Osteocyte (in vitro differentiated cells): ENCODE data around the gene HCN2. TPM values are rescaled to one million over a fixed set of nuclear protein-coding genes. Genes with fewer than 3 reads are reported as not detected.
"Not testable (repeated sequence)": the region's sequence is repeated elsewhere in the genome, so short reads cannot be mapped to it uniquely, and the experiment has no call there.

ENCODE experiments used
- DNase-seq: peaks from one replicate; pipeline ENCODE4 v3.0.0; 2021; ENCODE audit warnings: mixed read lengths; ENCODE audit not compliant: unreplicated experiment; ENCODE audit errors: extremely low spot score
- H3K27ac Mint-ChIP-seq: one replicate; pipeline ENCODE4 v1.8.0; 2021; ENCODE audit warnings: mild to moderate bottlenecking, mixed read lengths; ENCODE audit not compliant: unreplicated experiment
- H3K27me3 Mint-ChIP-seq: one replicate; pipeline ENCODE4 v1.8.0; 2021; ENCODE audit warnings: mixed read lengths; ENCODE audit not compliant: unreplicated experiment
- H3K36me3 Mint-ChIP-seq: one replicate; pipeline ENCODE4 v1.8.0; 2021; ENCODE audit warnings: mixed read lengths; ENCODE audit not compliant: unreplicated experiment
- H3K4me1 Mint-ChIP-seq: one replicate; pipeline ENCODE4 v1.8.0; 2021; ENCODE audit warnings: mixed read lengths; ENCODE audit not compliant: unreplicated experiment
- H3K4me3 Mint-ChIP-seq: one replicate; pipeline ENCODE4 v1.8.0; 2021; ENCODE audit warnings: mild to moderate bottlenecking, moderate library complexity, mixed read lengths; ENCODE audit not compliant: unreplicated experiment
- H3K9me3 Mint-ChIP-seq: one replicate; pipeline ENCODE4 v1.8.0; 2021; ENCODE audit warnings: mixed read lengths; ENCODE audit not compliant: unreplicated experiment
- total RNA-seq: library from RNA; stranded (reverse); gene quantifications from 2 replicates; pipeline ENCODE4 v1.2.1, GENCODE V29; 2021
- TF ChIP-seq, protein P1 (sequence below): fragments of 200-600 bp; sonication (generic); IDR thresholded peaks from 2 replicates; pipeline ENCODE4 v1.5.0; 2021; ENCODE audit warnings: antibody characterized with exemption, mild to moderate bottlenecking, moderate library complexity

HCN2 gene
- total RNA-seq, 1 donor from 2014 or later, result 28.3 TPM

DNA sequence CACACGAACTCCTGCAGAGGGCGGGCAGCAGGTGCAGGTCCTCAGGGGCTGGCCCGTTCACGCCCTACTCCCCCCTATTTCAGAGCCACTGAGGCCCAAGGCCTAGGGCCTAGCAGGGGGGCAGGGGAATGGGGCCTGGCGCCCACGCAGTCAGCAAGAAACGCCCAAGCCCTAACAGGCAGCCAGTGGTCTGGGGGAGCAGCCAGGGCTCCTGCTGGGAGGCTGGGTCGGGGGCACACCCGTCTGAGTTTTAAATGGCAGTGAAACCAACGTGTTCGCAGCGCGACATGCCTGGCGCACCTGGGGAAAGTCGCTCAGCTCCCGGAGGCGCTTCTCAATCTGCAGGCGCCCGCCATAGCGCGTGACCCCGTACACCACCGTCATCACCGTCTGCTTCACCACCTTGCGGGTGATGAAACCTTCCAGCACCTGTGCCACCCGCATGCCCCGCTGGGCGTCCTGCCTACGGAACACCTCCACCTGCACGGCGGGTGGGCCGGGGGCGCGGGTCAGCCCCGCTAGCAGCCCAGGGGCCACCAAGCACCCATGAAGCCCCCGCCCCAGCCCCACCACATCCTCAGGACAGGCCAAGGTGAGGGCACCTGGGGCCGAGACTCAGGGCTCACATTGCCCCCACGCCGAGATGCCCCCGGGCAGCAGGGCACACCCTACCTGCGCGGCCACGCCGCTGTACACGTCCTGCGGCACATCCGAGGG is 29.8 kb downstream of the HCN2 start:
- Mint-ChIP-seq H3K9me3 (no peaks in the 10 kb centered on the region), H3K4me3 (no peak overlapping the region), H3K4me1 (peaks cover 12% of the 10 kb centered on the region), H3K36me3 (peaks cover 15% of the 10 kb centered on the region), H3K27me3 (no peaks in the 10 kb centered on the region), H3K27ac (no peak overlapping the region)
- no peak for DNase-seq
- TF ChIP-seq, protein P1, sequence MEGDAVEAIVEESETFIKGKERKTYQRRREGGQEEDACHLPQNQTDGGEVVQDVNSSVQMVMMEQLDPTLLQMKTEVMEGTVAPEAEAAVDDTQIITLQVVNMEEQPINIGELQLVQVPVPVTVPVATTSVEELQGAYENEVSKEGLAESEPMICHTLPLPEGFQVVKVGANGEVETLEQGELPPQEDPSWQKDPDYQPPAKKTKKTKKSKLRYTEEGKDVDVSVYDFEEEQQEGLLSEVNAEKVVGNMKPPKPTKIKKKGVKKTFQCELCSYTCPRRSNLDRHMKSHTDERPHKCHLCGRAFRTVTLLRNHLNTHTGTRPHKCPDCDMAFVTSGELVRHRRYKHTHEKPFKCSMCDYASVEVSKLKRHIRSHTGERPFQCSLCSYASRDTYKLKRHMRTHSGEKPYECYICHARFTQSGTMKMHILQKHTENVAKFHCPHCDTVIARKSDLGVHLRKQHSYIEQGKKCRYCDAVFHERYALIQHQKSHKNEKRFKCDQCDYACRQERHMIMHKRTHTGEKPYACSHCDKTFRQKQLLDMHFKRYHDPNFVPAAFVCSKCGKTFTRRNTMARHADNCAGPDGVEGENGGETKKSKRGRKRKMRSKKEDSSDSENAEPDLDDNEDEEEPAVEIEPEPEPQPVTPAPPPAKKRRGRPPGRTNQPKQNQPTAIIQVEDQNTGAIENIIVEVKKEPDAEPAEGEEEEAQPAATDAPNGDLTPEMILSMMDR, result no peak

DNA sequence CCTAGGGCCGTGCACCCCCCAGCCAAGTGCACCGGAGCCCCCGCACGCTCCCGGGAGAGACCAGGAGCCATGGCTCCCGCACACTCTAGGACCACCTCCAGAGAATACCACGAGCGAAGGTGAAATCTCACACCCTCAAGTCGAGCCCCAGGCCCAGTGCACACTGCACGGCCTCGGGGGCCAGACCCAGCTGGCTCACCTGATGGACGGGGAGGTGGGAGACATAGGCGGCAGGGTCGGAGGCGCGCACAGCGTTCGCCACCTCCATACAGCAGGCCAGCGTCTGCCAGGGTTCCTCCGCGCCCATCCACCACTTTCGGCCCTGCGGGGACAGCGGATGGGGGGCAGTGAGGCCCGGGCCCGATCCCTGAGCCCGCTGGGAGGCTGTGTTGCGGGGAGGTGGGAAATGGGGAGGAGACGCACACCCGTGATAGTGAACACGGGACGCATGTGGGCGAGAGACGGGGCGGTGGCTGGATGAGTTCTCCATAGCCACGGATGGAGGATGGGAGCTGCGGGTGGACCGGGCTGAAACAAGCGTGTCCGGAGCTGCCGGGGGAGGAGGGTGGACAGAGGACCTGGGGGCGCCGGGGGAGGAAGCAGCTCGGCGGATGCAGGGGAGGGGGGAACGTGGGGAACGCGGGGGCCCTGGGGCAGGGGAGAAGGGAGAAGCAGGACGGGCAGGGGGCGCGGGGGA is 30.6 kb downstream of the HCN2 start:
- Mint-ChIP-seq H3K27ac (no peak overlapping the region), H3K4me3 (no peak overlapping the region), H3K27me3 (no peaks in the 10 kb centered on the region), H3K36me3 (peaks cover 12% of the 10 kb centered on the region), H3K4me1 (peaks cover 18% of the 10 kb centered on the region), H3K9me3 (no peaks in the 10 kb centered on the region)
- DNase-seq, result no peak
- TF ChIP-seq, protein P1, result no peak

DNA sequence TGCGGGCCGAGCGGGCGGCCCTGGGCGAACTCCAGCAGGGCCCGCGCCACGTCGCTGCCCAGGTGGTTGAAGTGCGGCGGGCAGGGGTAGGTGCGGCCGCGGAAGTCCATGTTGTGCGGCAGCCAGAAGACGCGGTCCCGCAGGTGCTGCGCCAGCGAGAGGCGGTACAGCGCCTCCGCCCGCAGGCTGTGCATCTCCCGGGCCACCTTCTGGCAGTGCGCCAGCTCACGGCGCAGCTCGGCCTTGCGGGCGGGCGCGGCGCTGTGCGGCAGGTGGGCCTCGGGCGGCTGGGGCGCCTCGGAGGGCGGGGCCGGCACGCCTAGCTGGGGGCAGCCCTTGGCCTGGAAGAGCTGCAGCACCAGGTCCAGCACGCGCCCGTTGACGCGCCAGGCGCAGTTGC is 31.5 kb downstream of the HCN2 start:
- not testable (repeated sequence) for H3K9me3 Mint-ChIP-seq, H3K4me3 Mint-ChIP-seq, DNase-seq, H3K27me3 Mint-ChIP-seq, H3K27ac Mint-ChIP-seq
- Mint-ChIP-seq H3K4me1 (peaks cover 23% of the 10 kb centered on the region), H3K36me3 (peaks cover 10% of the 10 kb centered on the region)

DNA sequence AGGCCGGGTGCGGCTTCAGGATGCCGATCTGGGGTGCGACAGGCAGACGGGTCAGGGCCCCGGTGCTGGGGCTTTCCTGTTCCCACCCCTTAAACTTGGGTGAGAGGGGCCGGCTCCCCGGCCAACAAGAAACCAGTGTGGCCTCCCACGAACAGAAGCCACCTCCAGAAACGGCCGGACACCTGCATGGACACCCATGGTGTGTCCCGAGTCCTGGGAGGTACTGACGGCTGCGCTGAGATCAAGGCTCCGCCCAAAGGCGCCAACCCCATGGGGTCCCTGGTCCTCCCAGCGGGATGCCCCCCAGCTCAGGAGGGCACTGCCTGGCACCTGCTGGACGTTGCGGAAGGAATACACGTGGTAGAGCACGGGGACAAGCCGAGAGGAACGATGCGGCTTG is 32.1 kb downstream of the HCN2 start:
- H3K4me3 Mint-ChIP-seq, result no peak overlapping the region
- H3K27ac Mint-ChIP-seq, result no peak overlapping the region
- no peaks in the 10 kb centered on the region for H3K9me3 Mint-ChIP-seq
- no peak for DNase-seq
- H3K4me1 Mint-ChIP-seq, result peaks cover 28% of the 10 kb centered on the region
- H3K36me3 Mint-ChIP-seq, result peaks cover 11% of the 10 kb centered on the region
- H3K27me3 Mint-ChIP-seq, result no peaks in the 10 kb centered on the region
- TF ChIP-seq, protein P1, result no peak

DNA sequence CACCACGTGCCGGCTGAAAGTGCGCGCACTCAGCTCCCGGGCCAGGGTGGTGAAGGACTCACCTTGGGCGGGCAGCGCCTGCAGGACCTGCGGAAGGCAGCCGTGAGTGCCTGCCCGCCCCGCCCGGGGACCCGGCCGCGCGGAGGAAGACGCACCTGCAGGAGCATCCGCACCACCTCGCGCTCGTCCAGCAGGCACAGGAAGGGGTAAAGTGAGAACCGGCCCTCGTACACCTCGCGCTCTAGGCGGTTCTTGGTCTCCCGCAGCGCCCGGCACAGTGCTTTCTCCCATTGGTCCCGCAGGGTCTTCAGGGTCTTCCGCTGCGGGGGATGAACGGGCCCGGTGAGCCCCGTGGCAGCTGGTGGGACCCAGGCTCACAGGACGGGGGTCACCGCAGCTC is 33.0 kb downstream of the HCN2 start:
- Mint-ChIP-seq H3K27me3 (no peaks in the 10 kb centered on the region), H3K4me3 (no peak overlapping the region), H3K27ac (no peak overlapping the region), H3K36me3 (peaks cover 12% of the 10 kb centered on the region), H3K9me3 (no peaks in the 10 kb centered on the region), H3K4me1 (peaks cover 35% of the 10 kb centered on the region)
- DNase-seq, result no peak
- TF ChIP-seq, protein P1, result no peak
